KOPT-K1 (cell line): ENCODE measurements around the gene ISG15.

Source experiments
- H3K27ac ChIP-seq: fragments of 200-600 bp; sonication (generic); 2 replicates; pipeline ENCODE4 v1.5.1; 2016; ENCODE audit warnings: antibody characterized with exemption, mild to moderate bottlenecking, low read depth, low read length; ENCODE audit not compliant: poor library complexity, severe bottlenecking
- H3K36me3 ChIP-seq: fragments of 200-600 bp; sonication (generic); 2 replicates; pipeline ENCODE4 v1.5.1; 2017; ENCODE audit warnings: antibody characterized with exemption, mild to moderate bottlenecking, low read length, moderate library complexity; ENCODE audit not compliant: insufficient read depth
- H3K9me3 ChIP-seq: fragments of 200-600 bp; sonication (generic); 2 replicates; pipeline ENCODE4 v1.5.1; 2017; ENCODE audit warnings: antibody characterized with exemption, low read length, mild to moderate bottlenecking; ENCODE audit not compliant: insufficient read depth, poor library complexity, severe bottlenecking

The ISG15 gene

DNA sequence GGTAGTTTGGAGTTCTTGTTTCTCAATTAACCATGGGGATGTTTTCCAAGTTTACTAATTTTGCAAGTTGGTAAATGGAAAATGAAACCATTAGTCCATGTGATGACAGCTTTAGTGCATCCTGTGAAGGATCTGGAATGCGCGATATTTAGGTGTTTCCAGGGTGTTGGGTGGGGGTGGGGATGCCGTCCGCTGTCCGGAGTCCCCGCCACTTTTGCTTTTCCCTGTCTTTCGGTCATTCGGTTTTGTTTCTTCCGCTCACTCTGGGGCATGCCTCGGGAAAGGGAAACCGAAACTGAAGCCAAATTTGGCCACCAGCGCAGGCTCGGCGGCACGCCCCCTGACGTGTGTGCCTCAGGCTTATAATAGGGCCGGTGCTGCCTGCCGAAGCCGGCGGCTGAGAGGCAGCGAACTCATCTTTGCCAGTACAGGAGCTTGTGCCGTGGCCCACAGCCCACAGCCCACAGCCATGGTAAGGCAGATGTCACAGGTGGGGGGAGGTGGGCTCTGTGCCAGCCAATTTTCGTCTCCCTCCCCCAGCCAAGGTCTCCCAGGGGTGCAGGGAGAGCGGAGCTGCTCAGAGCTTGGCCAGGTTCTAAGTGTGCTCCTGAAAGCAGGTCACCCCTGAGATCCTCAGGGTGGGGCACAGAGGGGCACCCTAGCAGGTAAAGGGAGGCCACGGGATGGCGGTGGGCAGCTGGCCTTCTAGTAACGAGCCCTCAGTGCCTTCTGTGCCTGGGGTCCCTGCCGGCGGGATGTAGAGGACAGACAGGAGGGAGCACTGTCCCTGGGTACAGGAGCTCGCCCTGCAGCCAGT lies at the start of gene ISG15:
ISG15 (plus strand) TSS at position 393 of the 817 bp plus-strand sequence; CDS start at position 470, 77 bp downstream.
- H3K36me3 ChIP-seq = no peaks in the 10 kb centered on the region
- H3K9me3 ChIP-seq = no peaks in the 10 kb centered on the region
- H3K27ac ChIP-seq = peak within 1 kb of the TSS; percentile 87

DNA sequence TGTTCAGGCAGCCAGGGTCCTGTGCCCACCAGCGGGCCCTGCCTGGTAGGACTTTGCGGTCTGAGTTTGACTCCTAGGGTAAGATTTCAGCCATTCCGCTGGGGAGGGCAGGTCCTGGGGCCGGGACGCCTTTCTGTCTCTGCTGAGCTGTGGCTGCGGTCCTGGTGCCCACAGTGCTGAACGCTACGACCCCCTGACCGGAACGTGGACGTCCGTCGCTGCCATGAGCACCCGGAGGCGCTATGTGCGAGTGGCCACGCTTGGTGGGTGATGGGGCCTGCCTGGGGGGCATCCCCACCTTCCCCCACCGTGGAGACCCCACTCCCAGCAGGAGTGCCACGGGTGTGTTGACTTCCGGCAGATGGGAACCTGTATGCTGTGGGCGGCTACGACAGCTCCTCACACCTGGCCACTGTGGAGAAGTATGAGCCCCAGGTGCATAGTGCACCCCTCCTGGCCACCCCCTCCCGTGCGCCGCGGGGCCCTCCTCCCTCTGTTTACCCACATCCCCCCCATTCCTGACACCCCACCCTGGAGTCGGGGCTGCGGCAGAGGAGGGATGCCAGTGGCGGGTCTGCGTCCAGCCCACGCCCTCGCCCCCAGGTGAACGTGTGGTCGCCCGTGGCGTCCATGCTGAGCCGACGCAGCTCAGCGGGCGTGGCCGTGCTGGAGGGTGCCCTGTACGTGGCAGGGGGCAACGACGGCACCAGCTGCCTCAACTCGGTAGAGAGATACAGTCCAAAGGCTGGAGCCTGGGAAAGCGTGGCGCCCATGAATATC lies 49.4 kb upstream of the ISG15 start:
- Histone ChIP-seq H3K9me3 (no peaks in the 10 kb centered on the region), H3K27ac (no peak overlapping the region), H3K36me3 (no peaks in the 10 kb centered on the region)

GRCh38 chr1:964691-965525 lies 48.4 kb upstream of the ISG15 start:
- Histone ChIP-seq H3K9me3 (no peaks in the 10 kb centered on the region), H3K36me3 (no peaks in the 10 kb centered on the region), H3K27ac (no peak overlapping the region)

DNA sequence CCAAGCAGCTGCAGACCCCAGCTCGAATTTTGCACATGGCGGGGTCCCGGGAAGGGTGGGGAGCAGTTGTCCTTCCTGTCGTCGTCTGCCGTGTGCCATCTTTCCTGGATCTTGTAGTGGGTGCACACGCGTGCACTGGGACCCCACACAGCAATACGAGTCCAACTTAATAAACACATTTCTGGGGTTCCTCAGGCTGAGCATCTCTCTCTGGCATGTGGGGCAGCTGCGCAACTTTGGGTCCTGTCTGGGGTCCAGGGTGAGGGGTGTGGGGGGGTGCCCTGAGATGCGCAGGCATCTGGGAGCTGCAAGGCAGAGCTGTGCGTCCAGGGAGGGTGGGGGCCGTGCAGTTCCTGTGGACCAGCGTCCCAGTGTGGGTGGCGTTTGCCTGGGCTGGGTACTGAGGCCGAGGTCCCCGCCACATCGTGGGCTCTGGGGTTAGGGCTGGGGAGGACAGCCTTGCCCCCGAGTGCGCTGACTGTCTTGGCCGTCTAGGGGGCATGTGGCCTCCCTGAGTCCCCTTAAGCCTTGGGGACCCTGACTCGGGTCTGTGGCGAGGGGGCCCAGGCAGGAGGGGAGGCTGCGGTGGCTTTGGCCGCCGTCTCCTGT lies 47.7 kb upstream of the ISG15 start:
- H3K27ac ChIP-seq = no peak overlapping the region
- no peaks in the 10 kb centered on the region for H3K36me3 ChIP-seq
- H3K9me3 ChIP-seq = no peaks in the 10 kb centered on the region

- Histone ChIP-seq H3K9me3 (no peaks in the 10 kb centered on the region), H3K36me3 (no peaks in the 10 kb centered on the region), H3K27ac (no peak within 1 kb of the TSS)
Measured at GRCh38 chr1:966135-966703, 47.1 kb upstream of the ISG15 start, which contains the start of gene PLEKHN1. TSS of gene PLEKHN1 (plus strand) at chr1:966482. CDS start at chr1:966532, 50 bp downstream.

DNA sequence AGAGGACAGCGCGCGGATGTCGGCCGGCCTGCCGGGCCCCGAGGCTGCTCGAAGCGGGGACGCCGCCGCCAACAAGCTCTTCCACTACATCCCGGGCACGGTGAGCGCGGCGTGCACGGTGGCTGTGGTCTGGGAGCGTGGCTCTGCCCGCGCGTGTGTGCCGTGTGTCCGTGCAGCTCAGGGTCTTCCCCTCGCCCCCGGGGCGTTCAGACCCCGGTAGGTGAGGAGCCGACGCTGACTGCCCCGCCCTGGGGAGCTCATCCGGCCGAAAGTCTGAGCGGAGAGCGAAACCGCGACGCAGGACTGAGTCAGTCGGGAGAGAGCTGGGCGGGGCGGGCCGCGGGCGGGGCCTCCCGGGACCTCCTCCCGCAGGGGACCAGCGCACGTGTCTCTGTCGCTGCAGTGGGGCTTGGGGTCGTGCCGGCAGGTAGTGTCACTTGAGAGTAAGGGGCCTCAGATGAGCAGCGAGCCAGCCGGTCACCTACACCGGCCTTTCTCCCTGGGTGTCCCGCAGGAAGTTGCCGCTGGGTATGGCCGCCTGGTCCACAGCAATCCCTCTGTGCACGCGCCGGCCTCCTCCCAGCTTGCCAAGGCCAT lies 46.5 kb upstream of the ISG15 start:
- H3K9me3 ChIP-seq = no peaks in the 10 kb centered on the region
- H3K36me3 ChIP-seq = no peaks in the 10 kb centered on the region
- H3K27ac ChIP-seq = no peak overlapping the region

GRCh38 chr1:967466-968343 lies 45.6 kb upstream of the ISG15 start:
- Histone ChIP-seq H3K27ac (no peak overlapping the region), H3K9me3 (no peaks in the 10 kb centered on the region), H3K36me3 (no peaks in the 10 kb centered on the region)

GRCh38 chr1:969260-969855 lies 43.9 kb upstream of the ISG15 start:
- Histone ChIP-seq H3K27ac (no peak overlapping the region), H3K36me3 (no peaks in the 10 kb centered on the region), H3K9me3 (no peaks in the 10 kb centered on the region)

- Histone ChIP-seq H3K36me3 (no peaks in the 10 kb centered on the region), H3K27ac (no peak overlapping the region), H3K9me3 (no peaks in the 10 kb centered on the region)
Measured at GRCh38 chr1:970242-970972, 42.9 kb upstream of the ISG15 start.

DNA sequence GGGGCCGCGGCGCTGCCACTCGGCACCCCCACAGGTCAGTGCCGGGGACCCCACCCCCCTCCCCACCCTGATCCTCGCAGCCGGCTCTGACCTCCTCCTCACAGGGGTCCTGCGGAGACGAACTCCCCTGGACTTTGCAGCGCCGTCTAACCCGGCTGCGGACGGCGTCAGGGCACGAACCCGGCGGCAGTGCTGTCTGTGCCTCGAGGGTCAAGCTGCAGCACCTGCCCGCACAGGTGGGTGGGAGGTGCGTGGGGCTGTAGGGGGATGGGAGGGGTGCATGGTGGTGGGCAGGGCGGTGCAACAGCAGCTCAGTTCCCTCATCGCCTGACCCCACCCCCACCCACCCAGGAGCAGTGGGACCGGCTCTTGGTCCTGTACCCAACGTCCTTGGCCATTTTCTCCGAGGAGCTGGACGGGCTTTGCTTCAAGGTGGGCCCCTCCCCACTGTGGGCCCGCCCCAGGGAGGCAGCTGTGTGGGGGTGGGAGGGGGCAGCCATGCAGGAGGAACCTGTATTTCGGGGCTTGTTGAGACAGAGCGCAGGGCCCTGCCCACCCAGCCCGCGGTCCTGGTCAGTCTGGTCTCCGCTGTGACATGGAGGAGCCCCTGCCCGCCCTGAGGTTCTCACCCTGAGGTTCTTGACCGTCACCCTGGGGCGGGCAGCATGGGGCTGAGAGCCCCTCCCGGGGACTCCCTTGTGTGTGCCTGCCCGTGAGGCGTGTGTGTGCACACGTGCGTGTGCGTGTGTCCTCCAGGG lies 42.1 kb upstream of the ISG15 start:
- no peaks in the 10 kb centered on the region for H3K9me3 ChIP-seq
- H3K36me3 ChIP-seq = no peaks in the 10 kb centered on the region
- H3K27ac ChIP-seq = no peak overlapping the region

GRCh38 chr1:971751-972506 lies 41.4 kb upstream of the ISG15 start:
- Histone ChIP-seq H3K27ac (no peak overlapping the region), H3K36me3 (no peaks in the 10 kb centered on the region)

More at GRCh38 chr1:971751-972506, 41.4 kb upstream of the ISG15 start:
- H3K9me3 ChIP-seq = no peaks in the 10 kb centered on the region
